CD4-positive, alpha-beta T cell treated with Interleukin-4 for 4 hours (primary cell): ENCODE measurements around the gene WASF3.
"Not testable (repeated sequence)": the region's sequence is repeated elsewhere in the genome, so short reads cannot be mapped to it uniquely, and the experiment has no call there.

ENCODE experiments used
- DNase-seq: peaks from one replicate; pipeline ENCODE4 v3.0.0-alpha.2; 2020

The WASF3 gene

DNA sequence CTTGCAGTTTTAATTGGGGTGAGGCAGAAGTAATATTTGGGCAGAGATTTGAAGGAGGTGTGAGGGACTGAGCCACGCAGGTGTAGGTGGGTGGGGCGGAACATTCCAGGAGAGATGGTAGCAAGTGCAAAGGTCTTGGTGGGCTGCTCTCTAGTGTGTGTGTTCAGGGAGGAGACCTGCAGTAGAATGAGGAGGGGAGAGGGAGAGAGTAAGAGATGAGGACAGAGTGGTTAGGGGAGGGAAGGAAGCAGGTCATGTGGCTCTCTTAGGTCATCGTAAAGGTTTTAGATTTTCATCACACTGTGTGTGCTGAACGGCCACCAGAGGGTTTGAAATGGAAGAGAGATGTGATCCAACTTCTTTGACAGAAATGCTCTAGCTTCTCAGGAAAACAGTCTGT, 33.5 kb downstream of the WASF3 start:
- DNase-seq: no peak

DNA sequence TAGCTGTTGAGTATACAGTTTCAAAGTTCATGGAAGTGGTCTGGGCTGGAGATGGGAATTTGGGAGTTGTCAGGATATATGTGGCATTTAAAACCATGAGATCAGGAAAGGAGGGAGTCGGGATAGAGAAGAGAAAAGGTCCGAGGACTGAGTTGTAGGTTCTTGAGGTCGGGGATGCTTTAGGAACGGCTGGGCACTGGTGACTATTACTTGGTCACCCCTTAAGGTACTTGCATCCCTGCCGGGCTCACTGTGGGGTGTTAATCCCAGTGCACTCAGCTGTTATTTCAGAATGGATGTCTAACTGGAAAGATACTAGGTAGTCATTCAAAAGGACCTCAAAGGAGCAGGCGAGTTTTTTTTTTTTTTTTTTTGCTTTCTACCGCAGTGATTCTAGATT, 34.2 kb downstream of the WASF3 start:
- DNase-seq: no peak

DNA sequence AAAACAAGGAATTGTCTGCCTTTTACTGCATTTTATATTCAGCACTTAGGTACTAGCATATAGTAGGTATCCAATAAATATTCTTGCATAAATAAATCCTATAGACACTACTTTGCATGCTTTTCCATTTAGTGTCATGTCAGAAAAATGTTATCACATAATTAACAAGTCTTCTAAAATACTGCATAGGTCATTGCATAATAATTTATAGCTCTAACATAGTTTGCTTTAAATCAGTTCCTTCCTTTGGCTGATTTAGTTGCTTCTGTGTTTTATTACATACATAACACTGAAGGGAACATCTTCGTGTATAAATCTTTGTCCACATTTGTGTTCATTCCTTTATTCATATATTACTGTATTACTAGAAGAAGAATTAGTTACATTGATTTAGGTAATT, 36.2 kb downstream of the WASF3 start:
- no peak for DNase-seq

DNA sequence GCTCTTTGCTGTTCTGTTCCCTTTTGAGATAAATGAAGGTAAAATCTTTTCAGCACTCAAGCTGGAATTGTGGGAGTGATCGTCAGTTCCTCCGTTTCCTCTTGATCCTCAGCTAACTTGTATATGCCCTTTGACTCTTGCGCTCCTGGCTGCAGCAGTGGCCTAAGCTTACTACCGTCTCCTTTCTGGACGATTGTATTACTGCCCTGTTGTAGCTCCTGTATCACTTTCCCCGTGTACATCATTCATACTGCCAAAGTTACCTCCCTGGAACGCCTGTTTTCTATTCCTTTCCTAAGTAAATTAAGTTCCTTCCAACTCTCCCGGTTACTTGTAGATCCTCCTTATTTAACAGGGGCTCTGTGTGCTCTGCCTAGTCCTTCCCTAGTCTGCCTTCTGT, 36.9 kb downstream of the WASF3 start:
- DNase-seq: no peak

DNA sequence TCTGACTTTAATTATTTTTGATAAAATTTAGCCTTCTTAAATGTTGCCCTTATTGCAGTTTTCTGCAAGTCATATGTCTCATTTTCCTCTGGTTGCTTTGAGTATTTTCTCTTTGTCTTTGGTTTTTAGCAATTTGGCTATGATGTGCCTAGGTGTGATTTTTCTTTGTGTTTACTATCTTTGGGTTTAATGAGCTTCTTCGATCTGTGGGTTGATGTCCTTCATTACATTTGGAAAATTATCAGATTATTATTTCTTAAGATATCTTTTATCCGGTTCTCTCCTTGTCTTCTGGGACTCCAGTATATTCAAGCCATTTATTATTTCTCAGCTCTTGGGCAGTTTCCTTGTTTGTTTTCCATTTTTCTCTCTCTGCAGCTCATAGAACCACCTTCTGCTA, 39.0 kb downstream of the WASF3 start:
- no peak for DNase-seq

DNA sequence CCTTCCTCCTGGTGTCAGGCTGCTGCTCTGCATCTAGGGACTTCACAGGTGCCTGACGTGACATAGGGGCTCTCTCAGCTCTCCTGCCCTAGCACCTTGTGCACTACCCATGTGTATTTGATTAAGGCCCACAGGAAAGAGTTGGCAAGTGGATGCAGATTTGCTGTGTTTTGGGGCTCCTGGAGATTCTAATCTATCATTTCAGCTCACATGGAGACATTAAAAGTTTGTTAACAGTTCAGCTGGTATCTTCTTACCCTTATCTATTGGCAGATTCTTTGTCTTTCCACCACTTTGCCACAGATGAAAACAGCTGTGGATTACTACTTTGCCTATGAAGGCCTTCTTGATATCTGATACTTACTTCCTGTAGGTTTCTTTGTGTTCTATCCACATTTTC, 41.9 kb downstream of the WASF3 start:
- DNase-seq: no peak

DNA sequence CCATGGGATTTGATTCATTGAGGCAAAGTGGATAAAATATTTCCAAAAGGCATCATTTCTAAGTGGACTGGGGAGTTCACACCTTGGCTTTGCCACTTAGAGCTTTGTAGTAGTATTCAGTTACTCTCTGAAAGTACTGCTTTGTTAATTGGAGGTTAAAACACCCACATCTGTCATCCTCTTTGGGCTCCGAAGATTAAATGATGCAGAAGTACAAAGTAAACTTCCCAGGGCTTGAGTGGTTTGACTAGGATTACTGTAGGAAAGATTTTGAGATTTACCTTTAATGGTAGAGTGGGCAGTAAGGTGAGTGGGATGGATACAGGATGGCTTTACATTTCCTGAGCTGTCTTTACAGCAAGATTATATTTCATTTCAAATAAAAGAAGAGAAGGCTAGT, 42.4 kb downstream of the WASF3 start:
- no peak for DNase-seq

DNA sequence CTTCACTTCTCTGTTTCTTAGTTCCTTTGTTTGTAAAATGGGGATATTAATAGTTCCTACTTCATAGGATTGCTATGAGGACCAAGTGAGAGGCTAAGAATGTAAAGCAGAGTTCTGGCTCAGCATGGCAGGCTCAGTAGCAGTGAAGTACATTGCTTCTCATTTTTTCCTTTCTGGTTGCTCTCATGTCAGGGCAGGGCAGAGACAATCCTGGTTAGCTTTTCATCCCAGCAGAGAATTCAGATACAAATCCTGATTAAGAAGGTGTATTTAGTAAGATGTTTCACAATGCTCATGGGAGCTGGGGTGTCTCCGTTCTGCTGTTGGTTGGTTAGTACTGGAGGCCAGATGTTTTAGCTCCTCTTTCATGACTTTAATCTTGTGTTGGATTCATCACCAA, 42.9 kb downstream of the WASF3 start:
- DNase-seq: no peak

DNA sequence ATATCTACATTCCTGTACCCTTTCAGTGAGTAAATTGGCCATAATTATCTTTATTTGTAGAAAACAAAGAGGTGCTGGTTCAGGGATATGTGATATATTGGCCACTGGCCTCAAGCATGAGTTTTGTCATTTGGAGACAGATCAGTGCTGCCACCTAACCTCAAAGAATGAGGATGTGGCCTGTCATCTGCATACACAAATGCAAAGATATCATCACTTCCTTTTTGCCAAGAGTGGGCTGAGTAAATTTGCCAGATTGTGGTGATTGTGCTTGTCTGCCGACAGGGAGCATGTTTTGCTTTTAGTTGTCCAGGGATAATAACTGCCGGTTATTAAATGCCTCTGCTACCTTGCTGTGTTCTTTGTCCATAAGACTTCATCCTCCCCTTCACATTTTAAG, 44.2 kb downstream of the WASF3 start:
- DNase-seq: no peak

DNA sequence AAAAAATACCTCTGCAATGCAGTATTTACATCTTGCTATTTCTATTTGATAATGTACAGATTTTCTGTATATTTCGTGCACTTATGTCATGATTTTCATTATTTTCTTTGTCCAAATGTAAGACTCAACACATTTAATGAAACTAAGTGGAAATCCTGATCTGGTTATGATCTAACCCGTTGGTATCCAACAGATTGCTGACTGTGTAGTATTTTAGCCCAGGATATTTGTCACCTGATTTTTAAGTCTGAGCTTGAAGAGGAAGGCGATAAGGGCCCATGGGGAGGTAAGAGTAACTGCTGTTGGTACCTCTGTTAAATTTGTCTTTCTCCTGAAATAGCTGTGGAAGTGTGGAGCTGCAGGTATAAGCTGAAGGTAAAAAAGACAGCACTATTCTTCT, 45.3 kb downstream of the WASF3 start:
- no peak for DNase-seq

DNA sequence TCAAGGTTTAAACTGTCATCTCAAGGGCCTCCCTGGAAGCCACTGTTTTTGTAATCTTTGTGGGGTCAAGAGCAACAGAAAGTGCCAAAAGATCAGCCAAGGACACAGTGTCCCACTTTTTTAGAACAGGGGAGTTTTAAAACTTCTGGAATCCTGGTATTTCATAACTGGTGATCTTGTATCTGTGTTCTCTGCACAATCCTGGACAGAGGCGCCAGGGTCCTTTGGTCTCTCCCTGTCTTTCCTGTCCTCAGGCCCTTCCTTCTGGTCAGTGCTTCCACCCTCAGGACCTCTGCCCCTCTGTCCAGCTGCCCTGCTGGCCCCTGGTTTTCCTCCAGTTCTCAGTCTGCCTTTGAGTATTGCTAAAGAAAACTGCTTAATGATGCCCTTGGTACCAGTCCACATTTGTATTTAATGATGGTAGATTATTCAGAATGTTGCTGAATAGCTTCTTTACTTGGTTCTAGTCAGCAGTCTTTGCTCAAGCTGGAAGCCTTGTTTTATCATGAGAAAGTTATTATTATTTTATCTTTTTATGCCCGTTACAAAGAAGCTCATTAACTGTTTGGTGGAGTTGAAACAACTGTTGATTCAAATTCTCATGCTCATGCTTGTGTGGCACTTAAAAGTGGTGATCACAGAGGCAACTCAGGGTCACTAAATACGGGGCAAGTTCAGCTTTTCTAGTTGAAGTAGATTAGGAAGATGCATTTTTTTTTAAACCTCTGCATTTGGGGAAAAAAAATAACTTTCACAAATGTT, 47.5 kb downstream of the WASF3 start:
- DNase-seq: no peak

DNA sequence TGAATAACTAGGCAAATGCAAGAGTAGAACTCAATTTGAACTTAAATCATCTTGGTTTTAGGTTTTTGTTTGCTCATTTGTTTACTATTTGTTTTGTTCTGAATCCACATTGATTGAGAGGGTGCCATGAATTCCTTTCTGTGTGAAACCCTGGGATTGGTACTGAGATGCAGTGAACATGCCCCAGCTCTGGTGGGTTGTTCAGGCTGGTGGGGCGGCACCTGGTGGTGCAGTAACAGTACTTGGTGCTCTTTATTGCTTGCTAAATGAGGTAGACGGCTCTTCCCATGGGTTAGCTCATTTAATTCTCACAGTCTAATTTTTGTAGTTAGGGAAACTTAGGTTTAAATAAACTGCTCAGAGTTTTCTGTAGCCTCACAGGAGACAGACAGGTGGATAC, 48.4 kb downstream of the WASF3 start:
- DNase-seq: no peak

DNA sequence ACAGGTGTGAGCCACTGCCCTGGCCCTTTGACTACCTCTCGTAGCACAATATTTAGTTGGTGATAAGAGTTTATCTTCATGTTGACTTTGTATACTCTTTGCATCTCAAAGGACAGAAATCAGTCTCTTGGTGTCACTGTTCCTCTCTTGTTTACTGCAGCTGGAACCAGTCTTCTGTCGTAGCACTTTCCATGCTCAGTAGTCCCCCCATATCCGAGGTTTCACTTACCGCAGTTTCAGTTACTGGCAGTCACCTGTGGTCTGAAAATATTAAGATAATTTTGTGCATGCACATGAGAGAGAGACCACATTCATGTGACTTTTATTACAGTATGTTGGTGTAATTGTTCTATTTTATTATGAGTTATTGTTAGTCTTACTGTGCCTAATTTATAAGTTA, 49.1 kb downstream of the WASF3 start:
- no peak for DNase-seq

DNA sequence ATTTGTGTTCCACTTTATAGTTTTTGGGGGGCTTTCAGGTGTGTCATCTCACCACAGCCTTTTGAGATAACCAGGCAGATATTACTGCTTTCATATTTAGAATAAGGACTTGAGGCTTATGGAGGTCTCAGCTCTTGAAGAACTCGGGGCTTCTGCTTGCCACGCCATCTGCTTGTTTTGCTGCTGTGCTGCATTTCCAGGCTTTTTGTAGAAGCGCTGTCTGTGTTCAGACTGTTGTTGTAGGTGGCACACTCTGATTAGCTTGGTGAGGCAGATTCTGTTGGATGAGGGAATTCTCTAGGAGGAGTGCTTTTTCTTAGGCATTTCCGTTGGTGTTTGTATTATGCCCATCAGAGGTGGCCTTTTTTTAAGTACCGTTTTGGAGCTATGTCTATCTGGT, 57.2 kb downstream of the WASF3 start:
- DNase-seq: no peak

DNA sequence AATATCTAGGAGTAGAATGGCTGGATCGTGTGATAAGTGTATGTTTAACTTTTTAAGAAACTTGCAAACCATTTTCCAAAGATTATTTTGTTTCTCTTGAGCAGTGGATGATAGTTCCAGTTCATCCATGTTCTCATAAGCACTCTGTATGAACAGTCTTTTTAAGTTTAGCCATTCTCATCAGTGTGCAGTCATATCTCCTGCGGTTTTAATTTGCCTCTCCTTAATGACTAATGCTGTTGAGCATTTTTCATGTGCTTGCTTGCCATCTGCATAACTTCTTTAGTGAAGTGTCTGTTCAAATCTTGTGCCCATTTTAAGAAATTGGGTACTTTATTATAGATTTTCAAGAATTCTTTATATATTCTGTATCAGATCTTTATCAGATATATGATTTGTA, 58.6 kb downstream of the WASF3 start:
- no peak for DNase-seq

DNA sequence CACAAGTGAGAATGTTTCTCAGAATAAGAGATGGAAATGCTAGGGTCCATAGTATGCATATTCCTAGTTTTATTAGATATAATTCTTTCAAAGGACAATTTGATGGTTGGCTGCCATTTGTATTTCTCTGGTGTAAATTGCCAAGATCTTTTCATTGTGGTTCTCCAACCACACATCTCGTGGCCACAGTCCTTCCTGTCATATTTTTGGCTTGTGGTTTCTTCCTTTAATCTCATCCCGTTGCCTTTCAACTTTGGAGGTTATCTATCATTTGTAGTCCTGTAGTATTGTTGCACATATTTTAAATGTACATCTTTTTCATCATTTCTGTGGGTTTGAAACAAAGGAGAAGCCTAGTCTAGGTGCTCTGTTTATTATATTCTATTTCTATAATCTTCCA, 61.2 kb downstream of the WASF3 start:
- DNase-seq: no peak

DNA sequence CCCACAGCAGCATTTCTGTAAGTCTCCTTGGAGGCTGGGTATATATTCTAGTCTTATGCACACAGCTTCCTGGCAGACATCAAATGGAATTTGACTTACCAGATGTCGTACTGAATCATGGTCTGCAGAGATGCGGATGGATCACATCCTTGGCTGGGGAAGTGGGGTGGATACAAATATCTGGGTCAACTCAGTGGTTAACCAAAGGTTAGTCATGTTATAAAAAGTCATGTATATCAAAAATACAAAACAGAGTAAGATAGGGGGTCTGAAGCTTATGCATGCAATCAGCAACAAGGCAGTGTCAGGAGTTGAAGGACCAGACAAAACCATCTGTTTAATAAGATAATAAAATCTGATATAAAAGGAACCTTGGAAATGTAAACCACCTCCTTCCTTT, 61.9 kb downstream of the WASF3 start:
- no peak for DNase-seq

DNA sequence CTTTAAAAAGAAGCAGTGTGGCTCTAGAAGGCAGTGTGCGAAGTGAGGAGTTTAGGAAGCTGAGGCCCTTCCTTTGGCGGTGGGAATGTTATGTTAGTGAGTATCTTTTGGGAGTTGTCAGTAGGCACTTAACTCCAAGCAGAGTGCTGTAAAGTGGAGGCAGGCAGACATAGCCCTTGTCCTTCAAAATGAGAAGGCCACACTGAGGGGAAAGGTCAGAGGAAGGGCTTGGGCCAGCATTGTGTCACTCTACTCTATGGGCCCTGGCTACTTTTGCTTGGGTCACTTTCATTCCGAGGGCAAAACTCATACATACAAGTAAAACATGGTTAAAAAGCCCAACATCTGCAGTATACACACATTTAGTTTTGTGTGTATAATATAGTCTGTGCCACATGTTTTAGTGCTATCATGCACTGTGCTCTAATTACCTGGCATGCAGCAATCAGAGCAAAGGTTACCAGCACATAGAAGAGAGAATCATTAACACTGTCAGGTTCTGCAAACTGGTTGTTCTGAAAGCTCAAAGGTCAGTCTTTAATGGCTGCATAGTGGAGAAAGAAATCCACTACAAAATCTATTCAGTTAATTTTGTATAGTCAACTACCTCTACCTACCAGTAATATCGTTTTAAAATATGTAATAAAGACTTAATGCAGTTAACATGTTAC, 64.4 kb downstream of the WASF3 start:
- DNase-seq: no peak

DNA sequence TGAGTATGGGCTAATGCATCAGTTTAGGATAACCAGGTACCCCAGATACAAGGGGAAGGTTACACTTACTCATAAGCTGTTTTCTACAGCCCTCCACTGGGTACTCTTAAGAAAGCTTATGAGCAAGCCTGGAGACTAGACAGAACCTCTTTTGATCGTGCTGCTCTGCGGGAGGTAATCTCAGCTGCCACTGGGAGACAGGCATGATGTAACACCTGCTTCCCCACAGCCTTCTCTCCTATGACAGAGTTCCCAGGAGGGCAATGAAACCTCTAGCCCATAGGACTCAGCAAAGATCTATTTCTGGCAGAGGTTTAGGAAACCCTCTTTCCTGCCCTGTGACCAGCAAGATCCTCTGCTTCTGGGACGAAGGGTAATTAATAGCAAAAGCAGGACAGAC, 65.6 kb downstream of the WASF3 start:
- no peak for DNase-seq

DNA sequence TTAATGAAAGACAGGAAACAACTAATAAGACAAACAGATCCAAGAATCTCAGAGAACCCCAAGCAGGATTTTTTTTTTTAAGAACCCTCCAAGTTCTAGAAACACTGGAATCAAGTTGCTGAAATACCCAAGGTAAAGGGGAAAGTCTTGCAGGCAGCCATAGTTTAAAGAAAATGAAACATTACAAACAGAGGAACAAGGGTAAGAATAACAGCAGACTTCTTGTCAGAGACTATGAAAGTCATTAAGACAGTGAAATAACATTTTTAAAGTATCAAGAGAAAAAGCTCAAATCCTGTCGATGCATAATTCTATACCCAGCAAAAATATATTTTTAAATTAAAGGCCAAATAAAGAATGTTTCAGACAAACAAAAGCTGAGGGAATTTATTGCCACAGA, 67.1 kb downstream of the WASF3 start:
- no peak for DNase-seq

DNA sequence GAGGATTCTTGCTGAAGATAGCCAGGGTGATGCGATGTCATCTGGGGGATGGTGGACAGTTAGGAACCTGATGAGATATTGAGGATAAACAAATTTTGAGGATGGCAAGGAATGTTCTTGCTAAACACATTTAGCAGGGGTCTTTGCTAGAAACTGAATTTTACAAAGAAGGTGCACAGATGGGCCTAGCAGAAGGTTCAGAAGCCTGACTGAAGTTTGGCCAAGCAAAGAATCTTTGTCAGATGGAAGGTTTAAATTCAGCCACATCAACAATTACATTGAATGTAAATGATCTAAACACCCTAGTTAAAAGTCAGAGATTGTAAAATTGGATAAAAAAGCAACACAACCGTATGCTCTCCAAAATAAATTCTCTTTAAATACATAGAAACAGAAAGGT, 68.8 kb downstream of the WASF3 start:
- no peak for DNase-seq

DNA sequence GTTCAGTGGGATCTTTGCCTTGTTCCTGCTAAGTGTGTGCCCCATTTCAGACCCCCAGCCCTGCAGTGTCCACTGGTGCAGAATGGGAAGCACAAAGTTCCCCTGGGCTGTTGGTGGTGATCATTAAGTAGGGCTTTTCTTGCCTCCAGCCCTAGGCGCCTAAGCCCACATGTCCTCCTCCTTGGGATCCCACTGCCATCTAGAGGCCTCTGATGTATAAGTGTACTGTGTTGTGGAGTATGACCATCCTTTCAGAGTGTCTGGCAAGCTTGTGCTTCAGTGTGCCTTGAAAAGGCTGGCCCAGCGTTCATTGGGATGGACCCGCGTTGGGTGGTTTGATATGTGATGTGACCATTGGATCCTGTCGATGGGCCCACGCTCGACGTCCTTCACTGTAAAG, 71.2 kb downstream of the WASF3 start:
- no peak for DNase-seq

DNA sequence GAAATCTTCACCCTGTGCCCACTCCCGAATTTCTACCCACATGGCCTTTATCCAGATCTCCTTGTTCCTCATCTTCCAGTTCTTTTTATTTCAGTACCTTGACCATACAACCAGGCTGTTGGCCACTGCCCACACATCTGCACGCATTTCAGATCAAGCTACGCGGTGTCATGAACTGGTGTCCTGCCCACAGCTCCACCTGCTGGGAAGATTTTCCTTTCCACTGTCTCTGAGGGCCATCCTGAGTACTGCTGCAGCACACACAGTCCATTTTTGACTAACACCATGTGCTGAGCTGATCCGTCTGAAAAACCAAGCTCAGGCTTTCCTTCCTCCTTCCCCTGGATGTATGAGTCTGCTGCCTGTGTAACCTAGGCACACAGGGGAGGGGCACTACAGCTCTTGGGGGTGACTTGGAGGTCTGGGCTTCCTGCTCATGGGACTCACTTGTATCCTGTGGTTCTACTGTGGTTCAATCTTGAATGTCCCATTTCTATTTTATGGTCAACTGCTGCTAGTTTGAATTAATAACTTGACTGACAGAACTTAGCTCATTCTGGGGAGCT, 71.9 kb downstream of the WASF3 start:
- no peak for DNase-seq

DNA sequence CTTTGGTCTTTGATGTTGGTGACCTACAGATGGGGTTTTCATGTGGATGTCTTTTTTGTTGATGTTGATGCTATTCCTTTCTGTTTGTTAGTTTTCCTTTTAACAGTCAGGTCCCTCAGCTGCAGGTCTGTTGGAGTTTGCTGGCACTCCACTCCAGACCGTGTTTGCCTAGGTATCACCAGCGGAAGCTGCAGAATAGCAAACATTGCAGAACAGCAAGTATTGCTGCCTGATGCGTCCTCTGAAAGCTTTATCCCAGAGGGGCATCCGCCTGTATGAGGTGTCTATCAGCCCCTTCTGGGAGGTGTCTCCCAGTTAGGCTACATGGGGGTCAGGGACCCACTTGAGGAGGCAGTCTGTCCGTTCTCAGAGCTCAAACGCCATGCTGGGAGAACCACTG, 78.2 kb downstream of the WASF3 start:
- not testable (repeated sequence) for DNase-seq

DNA sequence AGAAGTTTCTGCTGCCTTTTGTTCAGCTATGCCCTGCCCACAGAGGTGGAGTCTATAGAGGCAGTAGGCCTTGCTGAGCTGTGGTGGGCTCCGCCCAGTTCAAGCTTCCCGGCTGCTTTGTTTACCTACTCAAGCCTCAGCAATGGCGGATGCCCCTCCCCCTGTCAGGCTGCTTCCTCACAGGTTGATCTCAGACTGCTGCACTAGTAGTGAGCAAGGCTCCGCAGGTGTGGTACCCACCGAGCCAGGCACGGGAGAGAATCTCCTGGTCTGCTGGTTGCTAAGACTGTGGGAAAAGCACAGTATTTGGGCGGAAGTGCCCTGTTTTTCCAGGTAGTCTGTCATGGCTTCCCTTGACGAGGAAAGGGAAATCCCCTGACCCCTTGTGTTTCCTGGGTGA, 78.6 kb downstream of the WASF3 start:
- not testable (repeated sequence) for DNase-seq
